Esophagus squamous epithelium (tissue), 5 donors: ENCODE data around the gene SENP2. TPM values are rescaled to one million over a fixed set of nuclear protein-coding genes. Genes with fewer than 3 reads are reported as not detected.
A peak's percentile ranks its signal among the peaks of the same experiment; 100 is the strongest.
"Not testable (repeated sequence)": the region's sequence is repeated elsewhere in the genome, so short reads cannot be mapped to it uniquely, and the experiment has no call there.

Experiments used
- DNase-seq: peaks from one replicate; lab custom pipeline; 2025; lab: John Stamatoyannopoulos, UW
- H3K27ac ChIP-seq, 4 donors: fragments of 200-600 bp; sonication (generic); one replicate each; pipeline ENCODE4 v1.5.1; 2016 to 2019; ENCODE audit warnings: mild to moderate bottlenecking in 1 of 4
- H3K27me3 ChIP-seq, 4 donors: fragments of 200-600 bp; sonication (generic); 1 replicate in 3 of 4; 2 replicates in 1 of 4; pipeline versions ENCODE4 v1.5.1 to v1.6.0; 2017 to 2021; ENCODE audit warnings: antibody characterized with exemption in 1 of 4
- H3K36me3 ChIP-seq, 3 donors: fragments of 200-600 bp; sonication (generic); one replicate each; pipeline ENCODE4 v1.5.1; 2016 to 2019
- H3K4me1 ChIP-seq, 3 donors: fragments of 200-600 bp; sonication (generic); one replicate each; pipeline ENCODE4 v1.5.1; 2017 to 2019
- H3K4me3 ChIP-seq, 4 donors: fragments of 200-600 bp; sonication (generic); 1 replicate in 3 of 4; 2 replicates in 1 of 4; pipeline ENCODE4 v1.5.1; 2016 to 2019; ENCODE audit warnings: mild to moderate bottlenecking in 2 of 4, moderate library complexity in 1 of 4
- H3K9me3 ChIP-seq, 3 donors: fragments of 200-600 bp; sonication (generic); one replicate each; pipeline ENCODE4 v1.5.1; 2016 to 2019
- POLR2A ChIP-seq, 4 donors: fragments of 450-650 bp; IDR thresholded peaks; one replicate each; pipeline ENCODE4 v1.6.1; 2017; ENCODE audit warnings: antibody characterized with exemption in 4 of 4, mild to moderate bottlenecking in 4 of 4, moderate library complexity in 3 of 4
- WGBS, 2 donors: methylation state at CpG; one replicate each; pipeline ENCODE4 v1.1.5; 2018; 5-methylcytosine and 5-hydroxymethylcytosine counted together
- intact Hi-C: fragments of 100-400 bp; cut with DNase I; formaldehyde crosslinking; loops from one replicate; pipeline ENCODE4 v1.15.0; 2022
- total RNA-seq, 4 donors: library from RNA; depleted of rRNA; stranded (reverse); fragments of >200 nt; gene quantifications; one replicate each; pipeline ENCODE4 v1.1.0, GENCODE V29; 2016
- TF ChIP-seq, protein P1 (sequence below), 6 experiments: fragments of 450-650 bp in 4 of 6; fragments of 200-600 bp in 2 of 6; sonication (generic) in 2 of 6; IDR thresholded peaks; one replicate each; pipeline ENCODE4 v1.5.1; 2016 to 2019; ENCODE audit warnings: antibody characterized with exemption in 6 of 6, mild to moderate bottlenecking in 4 of 6, moderate library complexity in 4 of 6
- donor health status: DM: yes; HTN: yes; CAD: no.

The SENP2 gene
- total RNA-seq, 4 donors from 2014 or later, result 9.6 to 33.2 (median 20.1) TPM

DNA sequence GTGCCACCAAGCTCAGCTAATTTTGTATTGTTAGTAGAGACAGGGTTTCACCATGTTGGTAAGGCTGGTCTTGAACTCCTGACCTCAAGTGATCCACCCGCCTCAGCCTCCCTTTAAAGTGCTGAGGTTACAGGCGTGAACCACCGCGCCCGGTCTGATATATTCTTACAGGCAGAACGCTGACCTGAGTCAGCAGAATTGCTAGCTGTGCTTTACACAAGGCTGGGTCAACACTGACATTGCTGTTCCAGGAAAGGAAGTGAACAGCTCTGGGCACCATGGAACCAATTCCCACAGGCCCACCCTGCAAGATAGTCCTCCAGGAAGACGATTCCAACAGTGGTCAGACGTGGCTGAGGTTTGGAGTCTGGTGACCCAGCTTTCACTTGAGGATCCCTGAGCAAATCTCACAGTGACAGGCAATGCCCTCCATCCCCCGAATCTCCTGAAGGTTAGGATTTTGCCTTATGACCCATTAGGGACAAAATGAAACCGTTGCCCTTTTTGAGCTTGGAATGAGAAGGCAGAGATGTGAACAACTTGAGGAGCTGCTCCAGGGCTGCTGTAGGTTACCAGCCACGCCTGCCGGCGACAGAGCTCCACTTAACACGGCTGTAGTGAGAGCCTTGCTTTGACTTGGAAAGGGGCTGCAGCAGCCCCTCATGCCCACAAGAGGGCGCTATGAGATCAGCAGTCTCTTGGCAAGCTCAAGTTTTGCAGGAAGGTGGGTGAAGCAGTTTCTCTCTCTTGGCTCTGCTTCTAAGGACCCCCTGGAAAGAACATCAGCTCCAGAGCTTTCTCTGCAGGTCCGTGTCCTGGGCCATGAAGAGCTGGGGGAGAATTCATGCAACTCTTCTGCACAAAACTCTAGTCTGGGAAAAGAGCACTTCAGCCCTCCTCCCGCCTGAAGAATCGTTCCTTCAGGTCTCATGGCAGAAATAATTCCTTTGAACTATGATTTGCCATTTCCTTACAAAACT, 74.1 kb downstream of the SENP2 start:
- DNase-seq, result no peak
- intact Hi-C loops, result loop anchor here (10.0 kb wide), 1 partner anchor 105 kb away; no protein-coding TSS in a partner anchor
- peaks cover 6 to 57% (median 42%) of the 10 kb centered on the region in 3 donors for H3K4me1 ChIP-seq
- 41 to 45% methylated on average over 4 to 12 of the region's 18 CpGs for WGBS, 2 donors
- peaks cover 0 to under 1% (median 0%) of the 10 kb centered on the region in 4 donors for H3K27me3 ChIP-seq
- no peaks in the 10 kb centered on the region for H3K9me3 ChIP-seq
- peak overlapping the region in 1 of 4 donors; percentile 40 for H3K4me3 ChIP-seq
- no peaks in the 10 kb centered on the region for H3K36me3 ChIP-seq
- TF ChIP-seq, protein P1, sequence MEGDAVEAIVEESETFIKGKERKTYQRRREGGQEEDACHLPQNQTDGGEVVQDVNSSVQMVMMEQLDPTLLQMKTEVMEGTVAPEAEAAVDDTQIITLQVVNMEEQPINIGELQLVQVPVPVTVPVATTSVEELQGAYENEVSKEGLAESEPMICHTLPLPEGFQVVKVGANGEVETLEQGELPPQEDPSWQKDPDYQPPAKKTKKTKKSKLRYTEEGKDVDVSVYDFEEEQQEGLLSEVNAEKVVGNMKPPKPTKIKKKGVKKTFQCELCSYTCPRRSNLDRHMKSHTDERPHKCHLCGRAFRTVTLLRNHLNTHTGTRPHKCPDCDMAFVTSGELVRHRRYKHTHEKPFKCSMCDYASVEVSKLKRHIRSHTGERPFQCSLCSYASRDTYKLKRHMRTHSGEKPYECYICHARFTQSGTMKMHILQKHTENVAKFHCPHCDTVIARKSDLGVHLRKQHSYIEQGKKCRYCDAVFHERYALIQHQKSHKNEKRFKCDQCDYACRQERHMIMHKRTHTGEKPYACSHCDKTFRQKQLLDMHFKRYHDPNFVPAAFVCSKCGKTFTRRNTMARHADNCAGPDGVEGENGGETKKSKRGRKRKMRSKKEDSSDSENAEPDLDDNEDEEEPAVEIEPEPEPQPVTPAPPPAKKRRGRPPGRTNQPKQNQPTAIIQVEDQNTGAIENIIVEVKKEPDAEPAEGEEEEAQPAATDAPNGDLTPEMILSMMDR (IDR thresholded peaks at IDR 0.05), result peak; percentile 65 to 97 (median 96)
- no peak for TF ChIP-seq POLR2A (IDR thresholded peaks at IDR 0.05)
- H3K27ac ChIP-seq, result peak overlapping the region; percentile 24 to 86 (median 70)

DNA sequence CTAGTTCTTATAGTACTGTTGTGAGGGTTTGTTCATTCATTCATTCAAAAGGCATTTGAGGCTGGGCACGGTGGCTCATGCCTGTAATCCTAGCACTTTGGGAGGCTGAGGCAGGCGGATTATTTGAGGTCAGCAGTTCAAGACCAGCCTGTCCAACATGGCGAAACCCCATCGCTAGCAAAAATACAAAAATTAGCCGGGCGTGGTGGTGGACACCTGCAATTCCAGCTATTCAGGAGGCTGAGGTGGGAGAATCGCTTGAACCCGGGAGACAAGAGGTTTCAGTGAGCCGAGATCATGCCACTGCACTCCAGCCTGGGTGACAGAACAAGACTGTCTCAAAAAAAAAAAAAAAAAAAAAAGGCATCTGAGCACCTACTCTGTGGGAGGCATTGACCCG, 75.2 kb downstream of the SENP2 start:
- not testable (repeated sequence) for H3K9me3 ChIP-seq, H3K27me3 ChIP-seq, H3K36me3 ChIP-seq, DNase-seq, H3K4me3 ChIP-seq, H3K27ac ChIP-seq
- H3K4me1 ChIP-seq, result peaks cover 6 to 47% (median 33%) of the 10 kb centered on the region in 3 donors
- WGBS, 2 donors, result 88 to 91% methylated on average over 2 to 10 of the region's 10 CpGs
- intact Hi-C loops, result loop anchor here (10.0 kb wide), 1 partner anchor 104 kb away; no protein-coding TSS in a partner anchor

DNA sequence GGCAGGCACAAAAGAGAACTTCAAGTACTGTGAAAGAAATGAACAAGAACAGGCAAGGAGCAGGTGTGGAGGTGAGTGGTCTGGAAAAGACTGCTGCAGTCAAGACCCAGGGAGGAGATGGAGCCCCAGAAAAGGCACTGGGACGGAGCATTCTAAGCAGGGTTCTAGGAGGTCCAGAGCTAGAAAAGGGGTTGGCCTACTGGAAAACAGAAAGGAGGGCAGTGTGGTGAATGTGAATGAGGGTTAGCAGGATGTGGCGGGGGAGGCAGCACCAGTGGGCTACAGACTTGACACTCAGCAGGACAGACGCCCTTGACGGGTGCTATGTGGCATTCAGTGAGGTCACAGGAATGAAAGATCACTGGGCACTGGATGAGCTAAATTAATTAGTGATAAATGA, 75.7 kb downstream of the SENP2 start:
- no peaks in the 10 kb centered on the region for H3K9me3 ChIP-seq
- intact Hi-C loops, result loop anchor here (10.0 kb wide), 1 partner anchor 103 kb away; no protein-coding TSS in a partner anchor
- 89 to 92% methylated on average over 4 of the region's 4 CpGs for WGBS, 2 donors
- TF ChIP-seq, protein P1 (IDR thresholded peaks at IDR 0.05), result no peak
- no peak for TF ChIP-seq POLR2A (IDR thresholded peaks at IDR 0.05)
- H3K4me3 ChIP-seq, result no peak overlapping the region
- H3K36me3 ChIP-seq, result no peaks in the 10 kb centered on the region
- DNase-seq, result no peak
- peaks cover 0 to 6% (median 0%) of the 10 kb centered on the region in 4 donors for H3K27me3 ChIP-seq
- no peak overlapping the region for H3K27ac ChIP-seq
- H3K4me1 ChIP-seq, result peaks cover 6 to 42% (median 30%) of the 10 kb centered on the region in 3 donors

DNA sequence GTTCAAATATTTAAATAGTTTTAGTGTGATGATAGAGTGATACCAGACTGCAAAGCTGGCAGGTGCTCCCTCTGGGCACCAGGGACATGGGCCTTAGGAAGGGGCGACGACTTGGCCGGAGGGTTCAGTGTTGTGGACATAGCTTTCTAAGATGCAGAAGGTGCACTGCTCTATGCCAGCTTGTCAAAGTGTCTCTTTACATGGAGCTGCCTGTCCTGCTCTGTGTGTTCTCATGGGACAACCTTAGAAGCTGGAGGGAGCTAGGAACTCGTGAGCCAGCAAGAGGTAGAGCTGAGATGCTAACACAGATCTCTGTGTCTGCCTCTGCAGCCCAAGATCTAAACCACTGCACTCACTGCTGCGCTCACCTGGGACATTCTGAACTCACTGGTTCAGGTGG, 77.8 kb downstream of the SENP2 start:
- DNase-seq, result no peak
- H3K4me1 ChIP-seq, result peaks cover 6 to 20% (median 15%) of the 10 kb centered on the region in 3 donors
- TF ChIP-seq, protein P1 (IDR thresholded peaks at IDR 0.05), result no peak
- TF ChIP-seq POLR2A (IDR thresholded peaks at IDR 0.05), result no peak
- intact Hi-C loops, result loop anchor here (10.0 kb wide), 1 partner anchor 101 kb away; no protein-coding TSS in a partner anchor
- no peaks in the 10 kb centered on the region for H3K9me3 ChIP-seq
- no peak overlapping the region for H3K27ac ChIP-seq
- H3K4me3 ChIP-seq, result no peak overlapping the region
- H3K27me3 ChIP-seq, result peaks cover 0 to 6% (median 0%) of the 10 kb centered on the region in 4 donors
- H3K36me3 ChIP-seq, result no peaks in the 10 kb centered on the region
- 82 to 93% methylated on average over 4 to 5 of the region's 5 CpGs for WGBS, 2 donors

DNA sequence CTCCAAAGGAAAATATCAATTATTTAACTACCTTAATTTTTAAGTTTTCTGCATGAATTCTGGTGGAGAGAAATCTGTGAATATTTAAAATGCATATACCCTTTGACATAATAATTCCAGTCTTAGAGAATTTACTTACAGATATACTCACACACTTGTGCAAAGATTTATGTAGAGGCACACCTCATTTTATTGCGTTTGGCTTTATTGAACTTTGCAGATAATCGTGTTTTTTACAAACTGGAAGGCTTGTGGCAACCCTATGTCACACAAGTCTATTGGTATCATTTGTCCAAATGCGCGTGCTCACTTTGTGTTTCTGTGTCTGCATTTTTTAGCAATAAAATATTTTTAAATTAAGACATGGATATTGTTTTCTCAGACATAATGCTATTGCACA, 81.5 kb downstream of the SENP2 start:
- 85 to 91% methylated on average over 4 of the region's 4 CpGs for WGBS, 2 donors
- Histone ChIP-seq H3K27ac (no peak overlapping the region), H3K9me3 (no peaks in the 10 kb centered on the region), H3K4me3 (no peak overlapping the region), H3K36me3 (peaks cover 0 to 4% (median 0%) of the 10 kb centered on the region in 3 donors), H3K4me1 (no peaks in the 10 kb centered on the region), H3K27me3 (peaks cover 0 to 6% (median 0%) of the 10 kb centered on the region in 4 donors)
- TF ChIP-seq, protein P1 (IDR thresholded peaks at IDR 0.05), result no peak
- no peak for TF ChIP-seq POLR2A (IDR thresholded peaks at IDR 0.05)
- intact Hi-C loops, result loop anchor here (10.0 kb wide), 1 partner anchor 97 kb away; no protein-coding TSS in a partner anchor
- no peak for DNase-seq
